Left ventricle myocardium superior (tissue), 1 donor: Measurements from ENCODE around the gene PLP2. TPM values are rescaled to one million over a fixed set of nuclear protein-coding genes. Genes with fewer than 3 reads are reported as not detected.
A peak's percentile ranks its signal among the peaks of the same experiment; 100 is the strongest.
"Not testable (repeated sequence)": the region's sequence is repeated elsewhere in the genome, so short reads cannot be mapped to it uniquely, and the experiment has no call there.

Source experiments
- ATAC-seq: fragments of 200-7000 bp; cut with Tn5 transposase; one replicate; pipeline ENCODE4 v1.9.1; 2020; ENCODE audit warnings: mild to moderate bottlenecking, moderate library complexity
- DNase-seq: peaks from one replicate; pipeline ENCODE4 v3.0.0-alpha.2; 2020
- intact Hi-C: fragments of 100-400 bp; cut with micrococcal nuclease; formaldehyde crosslinking; loops from one replicate; pipeline ENCODE4 v1.11.0; 2022
- total RNA-seq: library from RNA; stranded (reverse); fragmentation: NEBNext Ultra II Directional; extraction: Animal tissue kit (Norgen Biotek cat#: 25700); gene quantifications from one replicate; pipeline ENCODE4 v1.2.1, GENCODE V29; 2021
- donor health status: DM: no; HTN: yes; CAD: no; lungs with severe emphysema.

PLP2 gene
- total RNA-seq, 1 donor from 2014 or later: 62.3 TPM

GRCh38 chrX:49161632-49162031 lies 10.1 kb upstream of the PLP2 start:
- no peak for DNase-seq
- intact Hi-C loops: no loop called here

GRCh38 chrX:49162620-49163019 lies 9.1 kb upstream of the PLP2 start, which contains the start of gene MAGIX:
Gene MAGIX (plus strand): TSS chrX:49162758. CDS start chrX:49162890, 132 bp downstream.
- no peak for ATAC-seq
- peak; percentile 30 for DNase-seq
- intact Hi-C loops: no loop called here

More at GRCh38 chrX:49161632-49162031, 10.1 kb upstream of the PLP2 start:
- ATAC-seq: no peak

DNA sequence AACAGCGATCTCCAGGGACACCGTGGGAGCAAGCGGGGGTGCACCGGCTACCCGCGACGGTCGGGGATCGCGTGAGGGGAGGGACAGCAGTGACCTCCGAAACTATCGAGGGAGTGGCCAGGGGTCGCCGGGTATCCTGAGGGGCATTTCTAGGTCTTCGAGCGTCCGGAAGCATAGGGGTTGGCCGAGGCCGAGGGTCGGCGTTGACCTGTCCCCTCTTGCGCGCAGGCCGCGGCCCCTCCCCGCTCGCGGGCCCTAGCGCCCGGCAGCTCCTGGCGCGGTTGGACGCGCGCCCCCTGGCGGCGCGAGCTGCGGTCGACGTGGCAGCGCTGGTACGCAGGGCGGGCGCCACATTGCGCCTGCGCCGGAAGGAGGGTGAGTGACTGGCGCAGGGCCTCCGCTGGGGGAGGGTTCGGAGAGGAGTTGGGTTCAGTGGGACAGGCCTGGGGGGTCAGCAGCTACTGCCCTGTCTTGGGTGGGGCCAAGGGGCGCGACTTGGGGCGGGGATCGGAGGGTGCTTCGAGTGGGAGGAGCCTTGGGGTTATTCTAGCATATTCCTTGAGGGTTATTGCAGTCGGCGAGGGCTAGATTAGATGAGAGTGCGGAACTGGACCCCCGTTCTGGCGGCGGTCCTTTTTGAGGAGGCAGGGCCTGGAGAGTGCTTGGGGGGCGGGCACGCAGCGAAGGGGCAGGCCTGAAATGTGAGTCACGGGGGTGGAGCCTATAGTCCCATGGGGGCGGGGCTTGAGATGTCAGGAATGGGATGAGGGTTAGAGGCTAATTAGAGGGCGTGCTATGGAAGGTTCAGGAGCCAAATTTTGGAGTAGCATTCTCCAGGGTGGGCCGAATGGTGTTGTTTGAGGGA lies 7.9 kb upstream of the PLP2 start:
- intact Hi-C loops: no loop called here
- ATAC-seq (peak; percentile 65), DNase-seq (peak; percentile 94)

DNA sequence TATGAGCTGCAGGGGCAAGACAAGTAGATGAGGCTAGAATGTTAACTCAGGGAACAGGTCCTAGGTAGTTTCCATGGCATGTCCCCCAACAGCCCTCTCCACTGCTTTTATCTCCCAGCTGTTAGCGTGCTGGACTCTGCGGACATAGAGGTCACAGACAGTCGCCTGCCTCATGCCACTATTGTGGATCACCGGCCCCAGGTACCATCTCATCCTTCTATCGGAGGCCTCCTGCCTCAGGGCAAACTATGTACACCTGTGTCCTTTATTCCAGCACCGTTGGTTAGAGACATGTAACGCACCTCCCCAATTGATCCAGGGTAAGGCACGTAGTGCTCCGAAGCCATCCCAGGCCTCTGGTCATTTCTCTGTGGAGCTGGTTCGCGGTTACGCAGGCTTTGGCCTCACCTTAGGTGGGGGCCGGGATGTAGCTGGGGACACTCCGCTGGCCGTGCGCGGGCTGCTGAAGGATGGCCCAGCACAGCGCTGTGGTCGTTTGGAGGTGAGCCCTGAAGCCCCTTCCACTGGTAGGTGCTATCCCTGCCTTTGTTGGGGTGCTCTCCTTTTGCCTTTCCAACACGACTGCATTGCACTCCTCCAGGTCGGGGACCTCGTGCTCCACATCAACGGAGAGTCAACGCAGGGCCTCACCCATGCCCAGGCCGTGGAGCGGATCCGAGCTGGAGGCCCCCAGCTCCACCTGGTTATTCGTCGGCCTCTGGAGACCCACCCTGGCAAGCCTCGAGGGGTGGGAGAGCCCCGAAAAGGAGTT lies 6.9 kb upstream of the PLP2 start:
- DNase-seq (no peak), ATAC-seq (no peak)
- intact Hi-C loops: no loop called here

GRCh38 chrX:49165901-49166881 lies 5.5 kb upstream of the PLP2 start:
- peak; percentile 84 for DNase-seq
- peak; percentile 56 for ATAC-seq
- intact Hi-C loops: no loop called here

DNA sequence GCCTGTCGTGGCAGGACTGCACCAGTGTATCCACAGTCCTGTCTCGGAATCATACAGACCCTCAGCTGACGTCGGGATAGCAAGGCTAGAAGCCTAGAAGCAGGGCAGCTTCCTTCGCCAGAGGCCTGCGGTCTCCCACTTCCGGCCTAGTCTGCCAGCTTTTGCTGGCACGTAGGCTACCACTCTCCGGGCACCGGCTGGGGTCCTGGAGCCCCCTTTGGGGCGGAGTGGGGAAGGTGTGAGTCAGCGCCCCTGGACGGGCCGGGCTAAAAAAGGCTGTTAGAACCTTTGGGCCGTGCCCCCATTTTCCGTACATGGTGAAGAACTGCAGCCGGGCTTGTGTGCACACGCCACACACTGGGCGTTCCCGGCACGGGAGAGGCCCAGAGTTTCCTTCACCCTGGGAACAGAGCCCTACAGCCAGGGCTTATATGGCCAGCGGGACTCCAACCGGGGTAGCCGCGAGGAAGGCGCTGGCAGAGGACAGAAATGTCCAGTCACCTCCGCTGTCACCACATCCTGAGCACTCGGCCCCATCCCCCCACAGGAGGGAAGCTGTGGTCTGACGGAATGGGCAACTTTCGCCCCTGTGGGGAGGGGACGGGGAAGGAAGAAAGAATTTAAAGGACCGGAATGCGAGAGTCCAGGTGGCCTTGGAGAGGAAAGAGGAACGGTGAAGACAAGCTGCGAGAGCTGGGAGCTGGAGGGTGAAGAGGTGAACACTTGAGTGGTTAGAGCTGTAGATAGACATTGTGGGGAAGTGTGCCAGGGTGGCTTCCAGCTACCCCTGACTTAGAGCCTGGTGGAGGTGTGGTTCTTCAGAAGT lies 4.6 kb upstream of the PLP2 start:
- intact Hi-C loops: no loop called here
- peak; percentile 86 for DNase-seq
- peak; percentile 74 for ATAC-seq

GRCh38 chrX:49167740-49168108 lies 4.0 kb upstream of the PLP2 start:
- intact Hi-C loops: no loop called here
- no peak for DNase-seq
- ATAC-seq: no peak

- intact Hi-C loops: no loop called here
Measured at GRCh38 chrX:49172280-49172780, 632 bp downstream of the PLP2 start.

DNA sequence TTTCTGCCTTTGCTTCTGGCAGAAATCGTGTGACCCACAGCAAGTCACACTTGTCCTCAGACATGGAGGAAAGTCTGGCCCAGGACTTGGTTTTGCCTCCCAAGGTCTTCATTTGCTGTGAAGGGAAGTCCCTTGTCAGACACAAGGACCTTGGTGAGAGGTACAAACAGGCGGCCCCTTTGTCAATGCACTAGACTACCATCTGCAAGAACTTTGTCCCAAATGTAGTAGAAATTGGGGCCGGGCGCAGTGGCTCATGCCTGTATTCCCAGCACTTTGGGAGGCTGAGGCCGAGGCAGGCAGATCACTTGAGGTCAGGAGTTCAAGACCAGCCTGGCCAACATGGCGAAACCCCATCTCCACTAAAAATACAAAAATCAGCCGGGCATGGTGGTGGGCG lies 1.8 kb downstream of the PLP2 start:
- ATAC-seq, DNase-seq, intact Hi-C loops: not testable (repeated sequence)

More at GRCh38 chrX:49172280-49172780, 632 bp downstream of the PLP2 start:
- ATAC-seq (peak; percentile 79), DNase-seq (peak; percentile 84)

DNA sequence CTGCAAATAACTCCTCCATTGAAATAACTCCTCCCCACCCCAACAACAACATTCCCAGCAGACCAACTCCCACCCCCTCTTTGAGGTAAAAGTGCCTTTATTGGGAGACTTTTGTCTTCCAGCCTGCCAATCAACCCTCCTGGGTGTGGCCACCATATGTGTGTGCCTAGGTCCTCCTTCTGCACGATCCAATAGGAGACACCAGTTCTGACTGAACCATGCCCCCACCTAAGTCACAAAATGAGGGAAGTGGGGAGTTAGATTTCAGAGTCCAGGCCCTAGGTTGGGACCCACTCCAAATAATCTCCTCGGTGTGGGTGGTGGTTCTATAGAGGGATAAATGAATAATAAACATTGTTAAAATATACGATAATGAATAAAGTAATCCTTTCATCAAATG lies 3.0 kb downstream of the PLP2 start:
- DNase-seq (no peak), ATAC-seq (no peak)
- intact Hi-C loops: no loop called here

GRCh38 chrX:49175435-49176274 lies 4.0 kb downstream of the PLP2 start:
- intact Hi-C loops: no loop called here
- ATAC-seq: no peak
- DNase-seq: no peak

GRCh38 chrX:49176421-49177326 lies 5.0 kb downstream of the PLP2 start:
- intact Hi-C loops: no loop called here
- ATAC-seq (peak; percentile 9), DNase-seq (no peak)

DNA sequence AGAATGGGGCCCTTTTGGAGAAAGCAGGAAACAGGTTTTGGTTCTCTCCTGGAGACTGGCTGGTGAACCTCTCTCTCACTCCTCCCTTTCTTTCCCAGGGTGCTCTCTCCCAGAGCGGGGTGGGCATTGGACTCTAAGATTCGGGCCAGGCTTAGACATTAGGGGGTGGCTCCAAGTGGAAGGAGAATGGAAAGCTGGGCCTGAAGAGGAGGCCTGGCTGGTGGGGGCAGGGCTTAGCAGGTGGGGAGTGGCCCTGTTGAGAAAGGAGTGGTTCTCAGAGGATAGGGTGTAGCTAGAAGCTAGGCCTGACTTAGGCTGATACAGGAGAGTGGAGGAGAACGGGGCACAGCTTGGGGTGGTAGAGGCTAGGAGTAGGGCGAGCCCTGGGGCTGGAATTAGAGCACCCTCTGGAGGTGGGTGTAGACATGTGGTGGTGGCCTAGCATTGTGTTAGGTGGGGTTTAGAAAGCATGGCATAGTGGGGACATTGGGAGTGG lies 5.7 kb downstream of the PLP2 start:
- peak; percentile 43 for ATAC-seq
- intact Hi-C loops: no loop called here
- no peak for DNase-seq

DNA sequence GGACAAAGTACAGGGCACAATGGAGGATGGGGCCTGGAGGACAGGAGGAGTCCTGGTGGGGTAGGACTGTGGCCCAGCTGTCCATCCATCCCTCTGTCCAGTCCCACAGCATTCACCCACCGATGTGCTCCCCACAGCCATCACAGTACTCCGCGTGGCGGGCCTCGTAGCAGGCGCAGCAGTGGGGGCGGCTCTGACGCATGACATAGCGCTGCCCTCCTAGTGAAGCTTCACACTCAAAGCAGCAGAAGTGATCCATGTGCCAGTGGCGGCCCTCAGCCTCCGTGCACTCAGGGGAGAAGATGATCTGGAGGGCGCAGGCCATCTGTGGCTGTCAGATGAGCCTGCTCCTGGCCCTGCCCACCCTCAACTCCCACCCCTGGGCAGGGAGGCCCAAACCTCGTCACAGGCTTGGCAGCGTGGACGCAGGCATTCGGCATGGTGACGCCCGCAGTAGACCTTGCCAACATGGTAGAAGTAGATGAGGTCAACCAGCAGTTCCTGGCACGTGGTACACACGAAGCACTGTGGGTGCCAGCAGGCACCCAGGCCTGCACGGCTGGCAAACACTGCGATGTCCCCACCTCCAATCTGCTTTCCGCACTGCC lies 6.3 kb downstream of the PLP2 start:
- DNase-seq (no peak), ATAC-seq (peak; percentile 10)
- intact Hi-C loops: no loop called here

- intact Hi-C loops: no loop called here
Measured at GRCh38 chrX:49178537-49178936, 6.8 kb downstream of the PLP2 start.

DNA sequence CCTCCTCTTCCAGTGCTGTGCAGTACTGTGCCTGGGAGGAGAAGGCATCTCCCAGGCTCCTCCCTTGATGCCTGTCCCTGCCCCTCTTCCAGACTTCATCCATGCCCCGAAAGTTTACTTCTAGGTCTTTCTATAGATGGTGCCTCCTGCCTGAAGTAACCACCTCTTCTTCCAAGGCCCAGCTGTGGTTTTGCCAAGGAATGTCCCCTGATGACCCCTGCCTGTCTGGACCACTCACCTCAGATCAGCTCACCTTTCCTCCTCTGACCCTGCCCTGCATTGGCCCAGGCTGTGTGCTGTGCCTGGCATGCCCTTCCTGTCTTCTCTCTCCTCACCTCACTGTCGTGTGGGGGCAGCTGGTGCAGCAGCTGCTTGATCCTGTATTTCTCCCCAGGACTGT lies 7.7 kb downstream of the PLP2 start:
- intact Hi-C loops: no loop called here
- no peak for ATAC-seq
- no peak for DNase-seq

More at GRCh38 chrX:49178537-49178936, 6.8 kb downstream of the PLP2 start:
- ATAC-seq (no peak), DNase-seq (no peak)
